AG04449 (cell line): ENCODE results near the gene GALNT18.

Source experiments
- CTCF ChIA-PET: fragments of 350-600 bp; formaldehyde crosslinking; extraction: SDS; loops from one replicate; lab custom pipeline; 2021; ENCODE audit warnings: antibody characterized with exemption; lab: Yijun Ruan, JAX
- POLR2A ChIA-PET: fragments of 400-600, 350-600 bp; formaldehyde crosslinking; extraction: SDS; loops from one replicate; lab custom pipeline; 2020; ENCODE audit warnings: antibody characterized with exemption, inconsistent platforms; lab: Yijun Ruan, JAX
- DNase-seq: peaks from one replicate; pipeline ENCODE4 v3.0.0-alpha.2; 2010; ENCODE audit warnings: low read depth, low spot score
- H3K4me3 ChIP-seq: 2 replicates; pipeline ENCODE4 v1.5.1; 2011; ENCODE audit warnings: low read depth, mild to moderate bottlenecking, control low read depth, low read length
- CTCF ChIP-seq: IDR thresholded peaks from one replicate; pipeline ENCODE4 v1.5.1; 2011; ENCODE audit warnings: mild to moderate bottlenecking, moderate library complexity, low read length, control low read depth, inconsistent platforms; ENCODE audit not compliant: insufficient read depth; ENCODE audit errors: missing control alignments

GALNT18 gene

GRCh38 chr11:11262171-11262920, 359.5 kb downstream of the GALNT18 start:
- TF ChIP-seq CTCF = no peak
- CTCF ChIA-PET = interaction anchor here (0.7 to 1.5 kb wide), 3 partner anchors 225 to 234 kb away, joined by 3 to 5 read pairs (median 4); no protein-coding TSS in a partner anchor
- POLR2A ChIA-PET = no interaction called here
- H3K4me3 ChIP-seq = no peak overlapping the region
- DNase-seq = no peak

GRCh38 chr11:11261629-11262028, 360.2 kb downstream of the GALNT18 start:
- POLR2A ChIA-PET = no interaction called here
- no peak for DNase-seq
- TF ChIP-seq CTCF = no peak
- H3K4me3 ChIP-seq = no peak overlapping the region
- CTCF ChIA-PET = interaction anchor here (0.7 to 1.4 kb wide), 2 partner anchors 225 to 233 kb away, joined by 3 to 5 read pairs; no protein-coding TSS in a partner anchor

GRCh38 chr11:11260903-11261302, 360.9 kb downstream of the GALNT18 start:
- H3K4me3 ChIP-seq = no peak overlapping the region
- DNase-seq = no peak
- no peak for TF ChIP-seq CTCF
- CTCF ChIA-PET = no interaction called here
- POLR2A ChIA-PET = no interaction called here

DNA sequence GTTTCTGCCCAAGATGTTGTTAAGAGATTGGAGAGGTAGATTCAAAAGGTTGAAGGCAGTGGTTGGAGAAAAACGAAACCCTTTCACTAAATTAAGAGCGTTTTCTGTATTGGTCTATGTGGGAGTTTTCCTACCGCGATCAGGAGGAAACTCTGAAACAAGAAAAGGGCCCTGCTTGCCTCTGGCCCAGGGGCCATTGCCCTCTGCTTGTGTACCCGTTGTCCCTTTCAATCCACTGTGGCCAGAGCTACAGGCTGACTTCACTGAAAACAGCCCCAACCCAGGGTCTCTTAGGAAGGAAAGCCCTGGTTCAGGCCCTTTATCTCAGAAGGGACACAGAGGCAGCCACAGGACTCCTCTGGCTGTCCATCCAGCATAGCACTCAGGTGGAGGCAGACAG, 367.8 kb downstream of the GALNT18 start:
- ChIA-PET POLR2A (no interaction called here), CTCF (interaction anchor here (1.1 kb wide), 1 partner anchor 11 kb away, joined by 3 read pairs; no protein-coding TSS in a partner anchor)
- no peak for DNase-seq
- no peak overlapping the region for H3K4me3 ChIP-seq
- no peak for TF ChIP-seq CTCF

- no peak for TF ChIP-seq CTCF
- no peak overlapping the region for H3K4me3 ChIP-seq
- ChIA-PET POLR2A (no interaction called here), CTCF (interaction anchor here (1.1 kb wide), 1 partner anchor 12 kb away, joined by 3 read pairs; no protein-coding TSS in a partner anchor)
- DNase-seq = no peak
Observed at GRCh38 chr11:11253497-11253896, 368.3 kb downstream of the GALNT18 start.

DNA sequence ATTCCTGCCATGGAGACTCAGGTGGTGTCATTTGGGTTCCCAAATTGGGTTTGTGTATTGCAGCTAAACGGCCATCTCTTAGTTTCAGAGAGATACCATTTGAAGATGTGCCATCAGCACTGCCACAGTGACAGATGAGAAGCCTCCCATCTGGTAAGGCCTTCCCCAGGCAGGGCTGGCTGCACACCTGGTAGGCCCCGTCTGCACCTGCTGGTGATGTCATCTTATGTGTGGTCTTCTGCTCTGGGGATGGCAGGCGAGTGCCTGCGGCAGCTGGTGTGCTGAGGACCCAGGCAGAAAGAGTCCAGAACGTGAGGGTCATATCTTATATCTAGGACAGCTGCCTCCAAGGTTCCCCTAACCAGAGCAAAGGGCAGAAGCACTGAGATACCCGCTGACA, 369.4 kb downstream of the GALNT18 start:
- no peak for DNase-seq
- no peak for TF ChIP-seq CTCF
- ChIA-PET POLR2A (no interaction called here), CTCF (no interaction called here)
- H3K4me3 ChIP-seq = no peak overlapping the region
